HS-5 (cell line): ENCODE data around the gene INTS12.

Experiments
- DNase-seq: peaks from one replicate; pipeline ENCODE4 v3.0.0-alpha.2; 2012; ENCODE audit warnings: low read depth

Gene INTS12

DNA sequence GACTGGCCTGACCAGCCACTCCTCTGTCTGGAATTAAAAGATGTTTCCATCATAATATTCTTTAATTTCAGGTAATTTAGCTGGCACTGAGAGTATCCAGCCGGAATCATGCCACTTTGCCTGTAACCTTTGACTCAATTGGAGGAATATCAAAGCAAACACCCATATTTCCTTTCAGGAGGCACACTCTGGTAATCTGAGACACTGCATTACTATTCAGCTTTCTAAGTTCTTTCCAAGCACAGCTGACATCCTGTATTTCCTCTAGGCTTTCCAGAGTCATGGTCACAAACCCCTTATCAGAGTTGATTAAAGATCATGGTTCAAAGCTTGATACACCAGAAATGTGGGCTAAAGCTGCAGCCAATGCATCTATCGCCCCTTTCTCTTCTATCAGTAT lies 29.3 kb downstream of the INTS12 start:
- DNase-seq = no peak

DNA sequence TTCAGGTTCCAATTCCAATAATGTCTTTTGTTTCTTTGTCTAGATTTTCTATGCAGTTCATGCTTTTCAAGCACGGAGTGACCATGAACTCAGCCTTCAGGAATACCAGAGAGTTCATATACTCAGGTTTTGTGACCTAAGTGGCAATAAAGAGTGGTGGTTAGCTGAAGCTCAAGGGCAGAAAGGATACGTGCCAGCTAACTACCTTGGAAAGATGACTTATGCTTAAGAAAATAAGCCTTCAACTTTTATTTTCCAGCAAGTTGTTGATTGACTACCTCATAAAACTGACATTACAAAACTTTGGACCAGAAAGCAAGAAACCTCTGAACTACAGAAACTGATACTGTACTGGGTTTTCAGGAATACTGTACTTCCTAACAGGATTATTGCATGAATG lies 30.8 kb downstream of the INTS12 start:
- no peak for DNase-seq

DNA sequence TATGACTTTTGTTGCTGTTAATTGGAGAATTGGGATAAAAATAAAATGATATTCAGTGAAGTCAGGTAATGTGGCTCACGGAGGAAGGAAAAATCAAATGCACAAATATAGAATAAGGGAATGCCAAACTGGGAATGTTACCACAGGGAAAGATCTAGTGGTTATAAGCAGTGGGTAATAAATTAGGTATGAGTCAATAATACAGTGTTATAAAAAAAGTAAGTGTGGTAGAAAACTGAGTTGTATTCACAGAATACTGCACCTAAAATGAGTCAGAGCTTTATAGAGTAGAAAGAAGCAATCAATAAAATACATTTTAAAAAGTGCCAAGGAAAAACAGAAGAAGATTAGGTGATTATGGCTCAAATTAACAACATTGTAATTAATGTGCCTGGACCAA lies 34.5 kb downstream of the INTS12 start:
- DNase-seq = no peak

DNA sequence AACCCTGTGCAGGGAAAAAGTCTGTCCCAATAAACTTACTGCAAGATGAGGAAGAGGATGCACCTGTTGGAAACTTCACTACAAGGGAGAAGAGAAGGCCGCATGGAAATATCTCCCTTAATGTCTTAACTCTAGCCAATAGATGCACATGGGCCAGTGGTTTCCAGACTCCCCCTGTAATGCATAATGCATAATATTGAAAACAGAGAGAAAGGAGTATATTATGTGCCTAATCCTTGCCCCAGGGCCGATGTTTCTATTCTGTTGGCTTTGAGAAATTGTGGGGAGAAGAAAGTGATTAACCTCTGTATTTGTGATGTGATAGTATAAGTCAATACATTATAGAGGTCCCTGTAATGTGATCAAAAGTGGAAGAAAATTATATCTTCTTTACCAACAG lies 37.2 kb downstream of the INTS12 start:
- no peak for DNase-seq

DNA sequence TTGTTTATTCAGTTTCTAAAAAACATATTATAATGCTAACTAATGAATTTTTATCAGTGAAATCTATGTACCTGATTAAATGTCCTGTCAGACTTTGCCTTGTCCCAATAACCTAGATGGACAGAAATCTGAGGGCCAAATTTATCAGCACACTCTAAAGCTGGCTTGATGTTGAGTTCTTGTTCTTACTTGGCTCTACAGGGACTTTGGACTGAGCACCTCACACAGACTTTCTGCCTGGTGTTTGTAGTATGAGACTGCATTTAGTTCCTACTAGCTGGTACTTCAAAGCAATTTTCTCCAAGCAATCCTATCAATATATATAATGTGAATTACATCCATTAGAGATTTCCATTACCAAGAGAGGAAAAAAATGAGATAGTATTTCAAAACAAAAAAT lies 37.8 kb downstream of the INTS12 start:
- no peak for DNase-seq

DNA sequence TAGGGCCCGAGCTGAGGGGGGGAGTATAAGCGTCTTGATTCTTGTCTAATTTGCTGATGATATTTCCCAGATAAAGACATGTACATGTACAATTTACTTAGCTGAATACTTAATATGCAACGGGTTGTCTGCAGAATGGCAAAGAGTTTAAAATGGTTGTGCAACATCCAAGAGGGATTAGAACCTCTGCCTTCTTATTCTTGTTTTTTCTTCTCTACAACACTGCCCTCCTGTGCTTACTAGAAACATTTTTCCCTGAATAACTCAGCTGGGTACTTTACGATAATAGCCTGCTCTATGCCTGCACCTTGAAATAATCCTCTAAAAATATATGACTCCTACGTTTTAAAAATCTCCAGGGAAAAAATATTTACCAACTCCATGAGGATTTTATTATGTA lies 41.8 kb downstream of the INTS12 start:
- DNase-seq = no peak

DNA sequence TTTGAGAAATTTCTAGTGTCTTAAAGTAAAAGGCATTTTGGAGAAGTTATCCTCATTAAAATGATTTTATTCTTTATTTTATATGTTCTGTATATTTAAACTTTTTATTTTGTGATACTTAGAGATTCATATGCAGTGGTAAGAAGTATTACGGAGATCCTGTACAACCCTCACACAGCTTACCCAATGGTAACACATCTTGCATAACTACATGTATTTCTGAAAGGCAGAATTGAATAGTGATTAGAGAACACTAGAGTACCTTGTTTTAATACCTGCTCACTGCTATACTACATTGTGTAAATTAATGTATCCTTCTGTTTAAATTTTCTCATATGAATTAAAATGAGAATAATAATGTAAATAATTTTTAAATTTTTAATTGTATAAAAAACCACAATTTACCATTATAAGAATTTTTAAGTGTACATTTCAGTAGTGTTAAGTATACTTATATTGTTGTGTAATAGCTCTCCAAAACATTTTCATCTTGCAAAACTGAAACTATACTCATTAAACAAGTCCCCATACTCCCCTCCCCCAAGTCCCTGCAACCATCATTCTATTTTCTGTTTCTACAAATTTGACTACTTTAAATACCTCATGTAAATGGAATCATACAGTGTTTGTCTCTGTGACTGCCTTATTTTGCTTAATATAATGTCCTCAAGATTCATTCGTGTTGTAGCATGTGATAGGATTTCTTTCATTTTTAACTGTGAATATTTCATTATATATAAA lies 45.4 kb downstream of the INTS12 start:
- DNase-seq = no peak

DNA sequence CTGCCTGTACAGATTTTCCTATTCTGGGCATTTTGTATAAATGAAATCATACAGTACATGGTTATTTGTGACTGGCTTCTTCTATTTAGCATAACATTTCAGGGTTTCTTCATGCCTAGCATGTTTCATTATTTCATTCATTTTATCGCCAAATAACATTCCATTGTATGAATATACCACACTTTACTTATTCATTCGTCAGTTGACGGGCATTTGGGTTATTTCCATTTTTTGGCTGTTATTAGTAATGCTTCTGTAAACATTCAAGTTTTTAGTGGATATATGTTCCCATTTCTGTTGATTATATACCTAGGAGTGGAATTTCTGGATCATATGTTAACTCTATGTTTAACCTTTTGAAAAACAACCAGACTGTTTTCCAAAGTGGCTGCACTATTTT lies 47.5 kb downstream of the INTS12 start:
- DNase-seq = no peak

DNA sequence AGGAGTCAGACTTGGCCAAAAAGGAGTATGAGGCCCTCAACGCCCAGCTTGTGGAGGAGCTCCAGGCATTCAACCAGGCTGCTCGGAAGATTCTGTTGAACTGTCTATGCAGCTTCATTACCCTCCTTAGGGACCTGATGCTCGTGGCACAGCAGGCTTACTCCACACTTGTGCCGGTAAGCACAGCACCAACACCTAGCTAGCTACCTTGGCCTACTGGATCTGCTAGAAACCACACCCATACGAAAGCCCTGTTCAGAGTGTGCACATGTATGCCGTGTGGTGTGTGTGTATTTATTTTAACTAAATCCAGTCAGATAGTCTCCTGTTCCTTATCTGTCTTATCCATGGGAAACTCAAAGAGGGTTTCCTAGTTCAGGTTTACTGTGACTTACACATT lies 49.3 kb downstream of the INTS12 start:
- DNase-seq = no peak

DNA sequence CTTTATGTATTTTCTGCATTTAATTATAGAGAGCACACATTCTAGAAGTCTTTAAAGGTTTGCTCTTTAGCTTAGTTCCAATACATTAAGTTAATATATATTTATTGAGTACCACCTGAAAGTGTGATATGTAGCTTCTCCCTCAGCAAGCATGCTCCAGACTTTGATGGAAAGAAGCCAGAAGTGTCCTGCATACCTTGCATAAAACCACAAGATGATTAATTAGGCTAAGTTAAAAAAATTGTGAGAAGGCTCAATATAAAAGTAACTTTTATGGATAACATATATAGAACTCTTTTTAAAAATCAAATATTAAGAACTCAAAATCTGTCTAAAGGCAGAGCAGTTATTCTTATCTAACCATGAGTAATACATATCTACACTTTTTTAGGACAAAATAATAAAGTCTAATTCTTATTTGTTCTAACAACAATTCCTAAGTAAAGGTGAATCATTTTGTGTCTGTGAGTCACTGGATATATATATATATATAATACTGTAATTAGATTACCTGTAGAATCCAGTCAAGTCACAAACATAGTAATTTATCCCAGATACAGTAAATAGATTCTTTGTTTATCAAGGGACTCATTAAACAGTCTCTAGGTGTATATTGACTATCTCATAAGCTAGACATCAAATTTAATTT lies 51.2 kb downstream of the INTS12 start:
- no peak for DNase-seq

DNA sequence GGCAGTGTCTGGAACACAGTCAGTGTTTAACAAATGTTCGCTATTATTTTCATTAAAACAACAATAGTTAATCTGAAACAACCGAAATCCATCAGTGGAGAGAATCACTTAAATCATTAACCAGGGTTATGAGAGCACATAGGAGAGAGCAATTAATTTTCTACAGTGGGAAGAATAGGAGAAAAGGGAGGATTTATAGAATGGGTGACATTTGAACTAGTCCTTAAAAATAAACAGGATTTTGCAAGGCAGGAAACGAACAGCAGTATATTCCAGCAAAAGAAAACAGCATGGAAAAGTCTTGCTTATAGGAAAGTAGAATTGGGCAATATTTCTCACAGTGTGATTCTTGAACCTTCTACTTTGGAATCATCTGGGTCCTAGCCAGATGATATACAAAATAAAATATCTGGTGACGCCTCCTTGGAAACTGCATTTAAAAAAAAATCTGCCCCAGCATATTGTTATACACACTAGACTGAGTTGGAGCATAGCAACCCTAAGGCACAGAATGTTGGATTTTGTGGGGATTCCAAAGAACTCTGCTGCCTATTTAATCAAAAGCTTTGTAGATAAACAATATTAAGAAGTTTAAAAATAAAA lies 56.1 kb downstream of the INTS12 start:
- DNase-seq = no peak

DNA sequence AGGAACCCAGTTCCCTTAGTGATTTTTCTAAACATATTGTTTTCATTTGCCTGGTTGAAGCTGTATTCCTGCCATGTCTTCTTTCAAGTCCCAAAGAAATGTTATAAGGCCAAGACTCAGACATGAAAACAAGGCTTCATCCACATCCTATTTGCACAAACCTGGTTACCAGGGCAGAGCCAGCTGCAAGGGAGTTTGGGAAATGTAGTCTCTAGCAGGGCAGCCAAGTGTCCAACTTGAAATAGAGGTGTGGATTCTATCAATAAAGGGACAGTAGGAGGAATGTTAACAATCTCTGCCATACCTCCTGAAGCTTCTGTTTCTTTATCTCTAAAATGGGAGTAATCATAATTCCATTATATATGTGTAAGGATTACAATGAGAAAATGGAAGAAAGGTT lies 56.6 kb downstream of the INTS12 start:
- DNase-seq = no peak

DNA sequence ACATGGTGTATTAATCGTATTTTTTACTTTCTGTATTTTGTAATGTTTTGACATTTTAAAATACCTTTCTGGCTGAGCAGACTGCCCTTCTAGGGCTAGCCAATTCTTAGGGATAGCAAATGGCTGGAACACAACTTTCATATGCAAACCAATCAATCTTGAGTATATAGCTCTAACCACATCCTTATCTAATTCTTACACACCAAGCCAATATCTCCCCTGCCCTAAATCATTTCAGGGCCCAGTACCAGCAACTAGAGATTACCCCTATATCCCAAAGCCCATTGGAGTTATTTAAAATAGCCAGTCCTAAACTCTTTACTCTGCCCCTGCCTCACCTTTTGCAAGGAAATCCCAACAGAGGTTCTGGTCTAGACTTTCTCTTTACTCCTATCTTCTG lies 58.3 kb downstream of the INTS12 start:
- no peak for DNase-seq

DNA sequence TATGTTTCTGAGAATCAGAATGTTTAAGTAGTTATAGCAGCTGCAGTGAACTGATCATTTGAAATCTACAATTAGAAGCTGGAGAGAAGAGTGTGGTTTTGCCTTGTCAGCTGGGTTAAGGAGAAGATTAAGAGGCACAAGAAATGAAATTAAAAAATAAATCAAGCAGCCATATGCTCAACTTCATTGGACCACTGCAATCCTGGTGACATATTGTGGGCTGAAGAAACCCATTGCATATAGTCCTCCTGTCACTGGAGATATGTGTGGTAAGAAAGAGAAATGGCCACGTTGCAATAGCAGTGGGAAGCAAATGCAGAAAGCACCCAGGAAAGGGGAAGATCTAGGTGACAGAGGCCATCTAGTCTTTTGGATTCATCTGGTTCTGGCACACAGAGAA lies 63.0 kb downstream of the INTS12 start:
- no peak for DNase-seq

DNA sequence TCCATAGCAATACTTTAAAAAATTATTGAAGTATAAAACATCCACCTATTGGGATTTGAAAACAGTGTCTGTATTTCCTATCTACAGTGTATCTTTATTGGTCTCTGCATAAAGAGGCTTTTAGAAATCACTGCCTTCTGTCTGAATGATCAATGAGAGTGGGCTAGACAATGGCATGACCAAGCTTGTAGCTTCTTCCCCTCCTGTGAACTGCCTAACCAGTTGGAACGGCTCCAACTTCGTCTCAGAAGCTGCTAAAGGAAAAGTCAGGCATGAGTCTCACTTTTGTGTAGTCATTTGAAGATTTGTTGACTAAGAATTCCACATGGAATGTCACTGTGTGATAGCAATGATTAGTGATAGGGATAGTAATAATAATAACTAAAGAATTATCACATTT lies 64.2 kb downstream of the INTS12 start:
- DNase-seq = no peak

DNA sequence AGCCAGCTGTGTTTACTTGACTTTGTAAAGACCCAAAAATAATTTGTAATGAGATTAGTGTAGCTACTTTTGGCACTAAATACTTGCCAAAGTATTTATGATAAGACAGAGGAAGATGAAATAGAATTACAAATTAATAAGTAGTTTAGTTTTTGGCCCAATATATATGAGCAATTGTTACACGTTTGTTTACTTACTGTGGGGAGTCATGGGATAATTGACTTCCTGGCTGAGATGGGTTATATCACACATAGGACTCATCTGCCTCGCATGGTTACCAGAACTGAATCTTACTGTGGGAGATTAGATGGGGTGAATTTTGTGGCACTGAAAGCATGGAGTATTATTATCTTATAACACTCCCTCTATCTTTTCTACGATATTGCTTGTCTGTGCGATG lies 66.6 kb downstream of the INTS12 start:
- DNase-seq = no peak

DNA sequence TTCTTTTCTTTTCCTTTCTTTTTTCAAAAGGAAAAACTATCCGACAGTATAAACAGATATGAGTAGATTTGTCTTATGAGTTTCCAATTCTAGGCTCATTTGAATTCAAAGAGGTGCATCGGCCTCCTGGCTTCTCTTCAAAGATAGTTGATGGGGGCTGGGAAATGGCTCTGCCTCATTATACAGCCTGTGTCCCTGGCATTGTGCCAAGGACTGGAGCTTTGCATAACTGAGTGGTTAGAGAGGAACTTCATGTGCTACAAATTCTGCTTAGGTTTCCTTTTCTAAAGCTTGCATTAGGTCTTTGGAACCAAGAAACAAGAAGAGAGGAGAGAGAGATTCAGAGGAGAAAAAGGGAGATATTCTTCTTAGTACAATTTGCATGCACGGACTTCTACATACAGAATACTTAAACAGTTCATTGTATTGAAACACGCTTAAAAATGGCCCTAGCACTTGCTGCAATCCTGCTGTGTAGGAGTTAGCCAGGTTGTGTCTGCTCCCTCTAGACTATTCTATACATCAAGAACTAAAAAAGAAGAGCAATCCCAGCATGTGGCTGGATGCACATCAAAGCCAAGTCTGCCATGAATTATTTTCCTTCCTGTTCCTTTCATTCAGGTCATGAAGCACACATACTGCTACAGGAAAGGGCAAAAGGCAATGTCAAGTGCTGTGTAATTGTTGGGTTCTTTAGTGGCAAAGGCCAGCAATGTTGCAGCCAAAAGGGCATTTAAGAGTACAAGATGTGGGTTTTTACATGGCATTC lies 70.9 kb downstream of the INTS12 start:
- no peak for DNase-seq

DNA sequence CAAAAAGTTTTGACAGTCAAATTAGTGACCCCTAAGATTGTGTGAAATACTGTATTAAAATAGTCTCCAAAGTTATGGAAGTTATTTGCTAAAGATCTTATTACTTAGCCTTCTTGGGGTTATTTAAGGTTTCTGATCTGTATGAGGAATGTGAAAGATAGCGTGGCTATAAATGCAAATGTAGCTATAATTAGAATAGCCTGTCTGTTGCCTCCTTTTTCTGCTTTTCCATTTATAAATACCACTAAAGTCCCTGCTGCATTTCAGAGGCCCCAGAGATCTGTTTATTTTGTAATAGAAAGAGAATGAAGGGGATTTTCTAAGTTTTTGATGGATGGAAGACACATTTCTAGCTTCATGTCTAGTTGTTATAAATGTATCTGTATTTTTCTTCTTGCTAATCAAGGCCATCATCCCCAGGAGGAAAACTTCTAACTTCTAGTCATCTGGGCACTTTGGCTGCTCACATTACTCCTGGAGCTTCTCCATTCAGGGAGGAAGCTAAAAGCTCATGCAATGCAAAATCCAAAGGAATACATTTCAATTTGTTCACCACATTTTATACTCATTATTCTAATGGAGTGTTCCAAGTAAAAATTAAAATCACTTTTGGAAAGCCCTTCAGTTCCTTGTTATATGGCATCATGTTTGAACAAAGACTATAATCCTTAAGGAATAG lies 73.9 kb downstream of the INTS12 start:
- no peak for DNase-seq

DNA sequence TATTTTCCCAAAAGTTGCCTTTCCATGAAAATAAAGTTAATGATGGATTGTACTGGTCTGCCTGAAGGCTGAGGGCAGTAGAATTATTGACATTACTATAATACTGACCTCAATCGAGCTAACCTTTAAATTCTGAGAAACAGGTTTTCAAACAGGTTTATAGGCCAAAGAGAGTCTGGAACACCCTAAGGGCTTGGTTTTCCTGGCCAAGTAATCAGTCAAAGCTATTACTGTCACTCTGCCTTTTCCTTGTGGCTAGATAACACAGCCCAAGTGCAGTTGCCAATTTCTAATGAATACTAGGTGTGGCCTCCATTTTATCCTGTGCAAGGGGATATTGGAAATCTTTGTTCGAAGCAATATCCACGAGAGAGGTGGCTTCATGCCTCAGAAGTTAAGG lies 75.2 kb downstream of the INTS12 start:
- DNase-seq = no peak
